H9 (cell line): ENCODE data around the gene PVALB. TPM values are rescaled to one million over a fixed set of nuclear protein-coding genes. Genes with fewer than 3 reads are reported as not detected.

Source experiments
- DNase-seq: peaks from one replicate; pipeline ENCODE4 v3.0.0-alpha.2; 2017
- H2AFZ ChIP-seq: one replicate; pipeline ENCODE4 v1.6.1; 2013; ENCODE audit warnings: mild to moderate bottlenecking, low read length, control low read depth, moderate library complexity
- H2AK5ac ChIP-seq: 2 replicates; pipeline ENCODE4 v1.6.1; 2013; ENCODE audit warnings: low read length, control low read depth, mixed read lengths; ENCODE audit not compliant: insufficient read length
- H2BK120ac ChIP-seq: one replicate; pipeline ENCODE4 v1.6.1; 2013; ENCODE audit warnings: low read depth, mild to moderate bottlenecking, low read length, control low read depth, inconsistent platforms; ENCODE audit not compliant: poor library complexity, severe bottlenecking
- H2BK12ac ChIP-seq: 2 replicates; pipeline ENCODE4 v1.6.1; 2013; ENCODE audit warnings: low read length, control low read depth, mixed read lengths, low read depth; ENCODE audit not compliant: insufficient read length
- H2BK15ac ChIP-seq: 2 replicates; pipeline ENCODE4 v1.6.1; 2013; ENCODE audit warnings: low read depth, low read length, control low read depth
- H2BK20ac ChIP-seq: one replicate; pipeline ENCODE4 v1.6.1; 2013; ENCODE audit warnings: low read depth, mild to moderate bottlenecking, low read length, control low read depth, inconsistent platforms; ENCODE audit not compliant: poor library complexity, severe bottlenecking
- H2BK5ac ChIP-seq: 2 replicates; pipeline ENCODE4 v1.6.1; 2013; ENCODE audit warnings: low read length, control low read depth, mixed read lengths; ENCODE audit not compliant: insufficient read length
- H3K14ac ChIP-seq: 2 replicates; pipeline ENCODE4 v1.6.1; 2013; ENCODE audit warnings: low read length, control low read depth; ENCODE audit not compliant: insufficient read depth
- H3K18ac ChIP-seq: 2 replicates; pipeline ENCODE4 v1.6.1; 2013; ENCODE audit warnings: low read depth, mild to moderate bottlenecking, mixed read lengths, low read length, control low read depth; ENCODE audit not compliant: insufficient read length
- H3K23ac ChIP-seq: 2 replicates; pipeline ENCODE4 v1.6.1; 2013; ENCODE audit warnings: low read length, control low read depth, mixed read lengths, low read depth; ENCODE audit not compliant: insufficient read length
- H3K23me2 ChIP-seq: 2 replicates; pipeline ENCODE4 v1.6.1; 2013; ENCODE audit warnings: low read depth, mild to moderate bottlenecking, mixed read lengths, low read length, control low read depth; ENCODE audit not compliant: insufficient read length, poor library complexity, severe bottlenecking
- H3K27ac ChIP-seq: 2 replicates; pipeline ENCODE4 v1.5.1; 2013; ENCODE audit warnings: low read length, control low read depth, mixed read lengths, low read depth; ENCODE audit not compliant: insufficient read length
- H3K27me3 ChIP-seq: 2 replicates; pipeline ENCODE4 v1.6.1; 2013; ENCODE audit warnings: low read length, control low read depth, inconsistent platforms; ENCODE audit not compliant: insufficient read depth
- H3K4ac ChIP-seq: 2 replicates; pipeline ENCODE4 v1.6.1; 2013; ENCODE audit warnings: low read depth, mild to moderate bottlenecking, control low read depth, inconsistent platforms, low read length, moderate library complexity
- H3K4me1 ChIP-seq: 2 replicates; pipeline ENCODE4 v1.6.1; 2013; ENCODE audit warnings: low read length, control low read depth, inconsistent platforms; ENCODE audit not compliant: insufficient read depth
- H3K4me2 ChIP-seq: 2 replicates; pipeline ENCODE4 v1.6.1; 2013; ENCODE audit warnings: low read length, control low read depth, mixed read lengths; ENCODE audit not compliant: insufficient read length, insufficient read depth
- H3K56ac ChIP-seq: 2 replicates; pipeline ENCODE4 v1.6.1; 2013; ENCODE audit warnings: low read depth, mild to moderate bottlenecking, mixed read lengths, low read length, control low read depth; ENCODE audit not compliant: insufficient read length
- H3K79me1 ChIP-seq: 2 replicates; pipeline ENCODE4 v1.6.1; 2013; ENCODE audit warnings: low read depth, mild to moderate bottlenecking, moderate library complexity, low read length, control low read depth, inconsistent platforms; ENCODE audit not compliant: insufficient read depth, poor library complexity, severe bottlenecking
- H3K79me2 ChIP-seq: 2 replicates; pipeline ENCODE4 v1.6.1; 2013; ENCODE audit warnings: low read length, control low read depth, inconsistent platforms; ENCODE audit not compliant: insufficient read depth
- H3K9ac ChIP-seq: 2 replicates; pipeline ENCODE4 v1.6.1; 2013; ENCODE audit warnings: low read length, control low read depth, mixed read lengths; ENCODE audit not compliant: insufficient read length; ENCODE audit errors: extremely low read depth
- H3K9me3 ChIP-seq: one replicate; pipeline ENCODE4 v1.6.1; 2013; ENCODE audit warnings: low read depth, low read length, inconsistent platforms; ENCODE audit not compliant: control insufficient read depth
- H3T11ph ChIP-seq: one replicate; pipeline ENCODE4 v1.6.1; 2013; ENCODE audit warnings: mild to moderate bottlenecking, low read length, control low read depth, inconsistent platforms
- H4K20me1 ChIP-seq: one replicate; pipeline ENCODE4 v1.6.1; 2013; ENCODE audit not compliant: control insufficient read depth, insufficient read length, insufficient read depth
- H4K5ac ChIP-seq: 2 replicates; pipeline ENCODE4 v1.6.1; 2013; ENCODE audit warnings: low read depth, mild to moderate bottlenecking, mixed read lengths, low read length, control low read depth; ENCODE audit not compliant: insufficient read length
- H4K8ac ChIP-seq: replicated peaks from 2 replicates; pipeline ENCODE4 v1.6.1; 2013; ENCODE audit warnings: low read length, control low read depth, mixed read lengths, low read depth; ENCODE audit not compliant: insufficient read length
- H4K91ac ChIP-seq: 2 replicates; pipeline ENCODE4 v1.6.1; 2013; ENCODE audit warnings: low read depth, mild to moderate bottlenecking, moderate library complexity, mixed read lengths, low read length, control low read depth; ENCODE audit not compliant: insufficient read length
- H3K27ac Mint-ChIP-seq, 3 experiments: 2 replicates in 2 of 3; 3 replicates in 1 of 3; pipeline ENCODE4 v1.8.0; 2020 to 2021; ENCODE audit warnings: mixed read lengths in 3 of 3, mild to moderate bottlenecking in 1 of 3, moderate library complexity in 1 of 3
- H3K27me3 Mint-ChIP-seq: 2 replicates; pipeline ENCODE4 v1.8.0; 2021; ENCODE audit warnings: low read depth, mild to moderate bottlenecking, moderate library complexity, mixed read lengths
- H3K36me3 Mint-ChIP-seq, 3 experiments: 2 replicates in 2 of 3; 3 replicates in 1 of 3; pipeline ENCODE4 v1.8.0; 2020 to 2021; ENCODE audit warnings: low read depth in 3 of 3, mixed read lengths in 3 of 3; ENCODE audit not compliant: insufficient read depth in 1 of 3
- H3K4me1 Mint-ChIP-seq, 2 experiments: 2 replicates each; pipeline ENCODE4 v1.8.0; 2020; ENCODE audit warnings: mixed read lengths in 2 of 2
- H3K4me3 Mint-ChIP-seq, 2 experiments: 2 replicates in 1 of 2; 3 replicates in 1 of 2; pipeline ENCODE4 v1.8.0; 2020 to 2021; ENCODE audit warnings: mild to moderate bottlenecking in 2 of 2, mixed read lengths in 2 of 2, moderate library complexity in 1 of 2
- H3K9me3 Mint-ChIP-seq, 2 experiments: 2 replicates in 1 of 2; 3 replicates in 1 of 2; pipeline ENCODE4 v1.8.0; 2020; ENCODE audit warnings: mild to moderate bottlenecking in 2 of 2, mixed read lengths in 2 of 2, moderate library complexity in 1 of 2
- CTCF ChIP-seq: fragments of 200-600 bp; sonication (generic); conservative IDR thresholded peaks from 3 replicates; pipeline ENCODE4 v1.8.0; 2021; ENCODE audit warnings: antibody characterized with exemption, mild to moderate bottlenecking
- total RNA-seq: library from RNA; stranded (reverse); gene quantifications from 2 replicates; pipeline ENCODE4 v1.2.1, GENCODE V29; 2021

The PVALB gene
- total RNA-seq, 1 experiment from 2014 or later = 2.7 TPM

GRCh38 chr22:36778020-36778419 lies 38.8 kb downstream of the PVALB start:
- Histone ChIP-seq H3T11ph (no peak overlapping the region), H4K91ac (no peak overlapping the region), H2BK20ac (no peak overlapping the region), H2AK5ac (no peak overlapping the region), H3K27ac (no peak overlapping the region), H3K23ac (no peak overlapping the region), H3K4me1 (peaks cover 2% of the 10 kb centered on the region; the same call in 1 of the 2 replicates), H2AFZ (no peak overlapping the region), H2BK12ac (no peak overlapping the region), H3K18ac (no peak overlapping the region), H3K79me2 (no peaks in the 10 kb centered on the region), H4K20me1 (no peaks in the 10 kb centered on the region), H4K5ac (no peak overlapping the region), H2BK15ac (no peak overlapping the region), H3K79me1 (no peaks in the 10 kb centered on the region), H3K14ac (no peak overlapping the region), H4K8ac (no peak overlapping the region), H3K27me3 (no peaks in the 10 kb centered on the region), H3K56ac (no peak overlapping the region), H3K4me2 (no peak overlapping the region), H3K4ac (no peak overlapping the region), H3K23me2 (peaks cover 2% of the 10 kb centered on the region), H2BK120ac (no peak overlapping the region), H3K9ac (no peak overlapping the region), H3K9me3 (no peaks in the 10 kb centered on the region), H2BK5ac (no peak overlapping the region)
- H3K9me3 Mint-ChIP-seq = peaks cover 15 to 24% of the 10 kb centered on the region in 2 experiments
- peaks cover 20 to 23% of the 10 kb centered on the region in 2 experiments for H3K4me1 Mint-ChIP-seq
- TF ChIP-seq CTCF = no peak
- H3K36me3 Mint-ChIP-seq = peaks cover 6 to 23% (median 11%) of the 10 kb centered on the region in 3 experiments
- no peak overlapping the region for H3K4me3 Mint-ChIP-seq
- peaks cover 43% of the 10 kb centered on the region for H3K27me3 Mint-ChIP-seq
- H3K27ac Mint-ChIP-seq = no peak overlapping the region
- DNase-seq = no peak
